ENCODE measurements around the gene LRIT3.

LRIT3 gene, protein sequence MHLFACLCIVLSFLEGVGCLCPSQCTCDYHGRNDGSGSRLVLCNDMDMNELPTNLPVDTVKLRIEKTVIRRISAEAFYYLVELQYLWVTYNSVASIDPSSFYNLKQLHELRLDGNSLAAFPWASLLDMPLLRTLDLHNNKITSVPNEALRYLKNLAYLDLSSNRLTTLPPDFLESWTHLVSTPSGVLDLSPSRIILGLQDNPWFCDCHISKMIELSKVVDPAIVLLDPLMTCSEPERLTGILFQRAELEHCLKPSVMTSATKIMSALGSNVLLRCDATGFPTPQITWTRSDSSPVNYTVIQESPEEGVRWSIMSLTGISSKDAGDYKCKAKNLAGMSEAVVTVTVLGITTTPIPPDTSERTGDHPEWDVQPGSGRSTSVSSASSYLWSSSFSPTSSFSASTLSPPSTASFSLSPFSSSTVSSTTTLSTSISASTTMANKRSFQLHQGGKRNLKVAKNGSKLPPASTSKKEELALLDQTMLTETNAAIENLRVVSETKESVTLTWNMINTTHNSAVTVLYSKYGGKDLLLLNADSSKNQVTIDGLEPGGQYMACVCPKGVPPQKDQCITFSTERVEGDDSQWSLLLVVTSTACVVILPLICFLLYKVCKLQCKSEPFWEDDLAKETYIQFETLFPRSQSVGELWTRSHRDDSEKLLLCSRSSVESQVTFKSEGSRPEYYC

GRCh38 chr4:109847896-109848442 lies at the start of gene LRIT3:
LRIT3 (plus strand) TSS chr4:109848107; CDS start chr4:109848202, 95 bp downstream.
- DNase-seq, result no peak

DNA sequence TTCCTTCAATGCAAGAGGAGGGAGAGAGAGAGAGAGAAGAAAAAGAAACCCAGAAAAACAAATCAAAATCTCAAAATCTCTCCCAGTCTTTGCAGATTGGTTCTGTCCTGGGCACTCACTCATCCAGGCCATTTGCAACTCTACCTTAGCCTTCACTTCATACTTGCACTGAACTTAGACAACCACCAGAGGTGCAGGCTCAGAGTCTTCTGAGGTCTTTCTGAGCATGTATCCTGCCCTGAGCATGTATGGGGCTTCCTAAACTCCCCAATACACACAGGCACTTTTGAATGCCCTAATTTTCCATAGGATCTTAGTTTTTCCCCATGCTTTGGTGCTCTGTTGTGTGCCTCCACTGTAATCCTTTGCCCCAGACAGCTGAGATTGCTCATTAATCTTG lies 49.0 kb upstream of the LRIT3 start:
- no peak for DNase-seq

DNA sequence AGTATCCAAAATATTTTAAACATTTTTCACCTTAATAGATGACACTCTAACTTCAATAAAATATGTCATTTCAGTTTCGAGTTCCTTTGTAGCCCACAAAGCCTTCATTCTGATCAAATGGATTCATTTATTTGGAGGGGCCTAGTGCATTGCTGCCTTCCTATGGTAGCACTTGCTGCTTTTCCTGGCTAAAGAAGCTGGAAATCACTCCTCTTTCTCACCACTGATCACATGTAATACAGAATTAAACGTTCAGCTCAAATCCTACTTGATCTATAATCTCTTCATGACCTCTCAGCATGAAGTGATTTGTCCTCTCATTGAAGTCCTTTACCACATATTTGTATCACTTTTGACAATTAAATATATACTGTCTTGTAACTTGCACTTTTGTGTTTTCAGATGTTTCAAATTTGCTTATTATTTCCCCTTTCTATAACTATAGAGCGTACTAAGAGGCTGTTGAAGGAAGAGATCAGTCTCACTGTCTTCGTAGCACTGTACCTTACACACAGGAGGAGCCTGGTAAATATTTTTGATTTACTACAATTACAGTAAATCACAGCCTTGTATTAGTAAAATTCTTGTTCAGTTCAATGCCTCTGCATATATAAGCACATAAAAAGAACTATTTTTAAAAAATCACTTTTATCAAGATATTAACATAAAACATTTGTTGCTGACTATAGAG lies 46.7 kb upstream of the LRIT3 start:
- no peak for DNase-seq

- DNase-seq, result no peak
Observed at GRCh38 chr4:109801895-109802319, 46.0 kb upstream of the LRIT3 start, which contains the start of gene CFI. CFI (minus strand) TSS chr4:109801999; CDS start chr4:109801971, 28 bp downstream.

DNA sequence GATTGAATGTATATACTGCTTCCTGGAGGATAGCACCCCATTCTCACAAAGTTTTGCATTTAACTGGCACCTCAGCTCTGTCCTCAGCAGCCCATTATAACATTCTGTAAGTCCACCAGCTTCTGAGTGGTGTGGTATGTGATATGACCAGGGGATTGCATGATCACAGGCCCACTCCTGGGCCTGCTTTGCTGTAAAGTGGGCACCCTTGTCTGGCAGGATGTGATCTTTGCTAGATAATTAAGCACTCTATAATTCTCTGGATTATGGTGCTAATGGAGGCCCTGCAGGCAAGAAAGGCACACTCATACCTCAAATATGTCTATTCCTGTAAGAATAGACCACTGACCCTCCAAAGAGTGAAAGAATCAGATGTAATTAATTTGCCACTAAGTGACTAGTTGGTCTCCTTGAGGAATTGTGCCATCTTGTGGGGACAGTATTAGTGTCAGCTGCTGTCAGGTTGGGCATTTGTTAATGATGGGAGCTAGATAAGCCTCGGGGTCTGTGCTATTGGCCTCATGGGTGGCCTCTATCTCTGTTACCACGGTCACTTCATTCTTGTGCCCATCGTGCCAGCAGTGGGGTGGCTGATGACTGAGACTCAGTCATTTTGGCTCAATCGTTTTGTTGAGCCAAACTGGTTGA lies 43.9 kb upstream of the LRIT3 start:
- DNase-seq, result peak; percentile 5

- no peak for DNase-seq
Observed at GRCh38 chr4:109809655-109810054, 38.3 kb upstream of the LRIT3 start.

DNA sequence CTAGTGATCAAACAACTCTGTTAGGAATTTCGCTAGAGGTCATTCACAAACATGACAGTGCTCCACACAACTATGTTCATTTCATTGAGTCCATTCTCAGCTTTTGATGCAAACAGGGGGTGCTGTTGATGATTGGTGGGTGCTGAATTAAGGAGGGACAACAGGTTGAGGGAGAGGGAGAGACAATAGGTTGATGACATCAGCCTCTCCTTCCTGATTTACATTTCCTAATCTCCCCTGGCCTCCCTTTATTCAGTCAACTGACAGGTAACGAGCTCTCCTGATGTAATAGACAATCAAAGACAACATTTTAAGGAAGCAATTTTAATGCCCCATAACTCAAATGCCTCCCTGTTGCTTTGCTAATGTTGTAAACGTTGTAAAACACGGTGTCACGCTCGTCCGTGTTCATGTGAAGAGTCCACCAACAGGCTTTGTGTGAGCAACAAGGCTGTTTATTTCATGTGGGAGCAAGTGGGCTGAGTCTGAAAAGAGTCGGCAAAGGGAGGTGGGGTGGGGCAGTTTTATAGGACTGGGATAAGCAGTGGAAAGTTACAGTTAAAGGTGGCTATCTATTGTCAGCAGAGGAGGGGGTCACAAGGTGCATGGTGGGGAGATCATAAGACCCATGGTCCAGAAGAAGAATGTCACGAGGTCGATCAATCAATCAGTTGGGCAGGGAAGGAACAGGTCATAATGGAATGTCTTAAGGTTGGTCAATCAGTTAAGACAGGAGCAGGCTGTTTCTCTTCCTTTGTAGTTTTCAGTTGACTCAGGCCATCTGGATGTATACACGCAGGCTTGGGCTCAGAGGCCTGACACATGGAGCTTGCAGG lies 37.1 kb upstream of the LRIT3 start:
- no peak for DNase-seq

GRCh38 chr4:109811707-109812106 lies 36.2 kb upstream of the LRIT3 start:
- no peak for DNase-seq

DNA sequence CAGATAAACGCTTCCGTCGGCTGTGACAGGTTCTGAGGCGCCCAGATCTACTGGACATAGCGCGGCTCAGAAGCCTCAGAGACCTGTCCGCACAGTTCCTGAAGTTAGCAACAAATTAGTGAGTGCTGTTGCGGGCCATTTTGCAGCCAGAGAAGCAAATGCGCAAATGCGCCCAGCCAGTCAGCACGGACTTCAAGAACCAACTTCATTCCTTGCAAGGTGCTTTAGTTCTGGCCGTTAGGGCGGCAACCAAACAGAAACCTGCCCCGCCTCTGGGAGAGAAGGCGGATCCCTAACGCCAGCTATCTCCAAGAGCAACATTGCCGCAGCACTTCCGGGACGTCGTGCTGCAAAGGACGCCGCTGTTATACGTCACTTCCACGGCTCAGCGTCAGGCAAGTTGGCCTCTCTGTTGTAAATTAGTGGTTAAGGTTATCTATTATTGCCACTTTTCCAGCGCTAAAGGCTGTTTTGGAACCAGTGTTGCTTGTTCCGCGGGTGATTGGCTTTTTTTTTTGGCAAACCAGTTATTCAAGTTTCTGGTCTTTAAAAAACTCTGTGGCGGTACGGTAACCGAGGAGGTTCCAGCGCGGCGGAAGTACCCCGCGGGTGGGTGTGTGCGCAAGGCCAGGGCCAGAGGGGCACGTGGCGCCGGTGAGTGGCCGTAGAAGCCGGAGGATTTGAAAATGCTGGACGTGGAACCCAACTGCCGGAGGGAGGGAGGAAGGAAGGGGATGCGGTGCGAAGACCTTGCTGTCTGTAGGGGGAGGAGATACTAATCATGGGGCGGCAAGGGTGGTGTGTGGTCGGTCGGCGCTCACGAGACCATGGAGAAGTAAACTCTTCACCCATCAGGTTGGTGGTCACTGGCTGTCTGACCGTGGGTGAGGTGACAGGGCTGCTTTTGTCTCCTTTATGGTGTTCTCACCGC lies 32.5 kb upstream of the LRIT3 start, which contains the start of gene GAR1:
Gene GAR1, plus strand, starts transcription at position 612 of the 931 bp plus-strand sequence. CDS start 403 bp downstream, outside the sequence.
- peak; percentile 90 for DNase-seq

DNA sequence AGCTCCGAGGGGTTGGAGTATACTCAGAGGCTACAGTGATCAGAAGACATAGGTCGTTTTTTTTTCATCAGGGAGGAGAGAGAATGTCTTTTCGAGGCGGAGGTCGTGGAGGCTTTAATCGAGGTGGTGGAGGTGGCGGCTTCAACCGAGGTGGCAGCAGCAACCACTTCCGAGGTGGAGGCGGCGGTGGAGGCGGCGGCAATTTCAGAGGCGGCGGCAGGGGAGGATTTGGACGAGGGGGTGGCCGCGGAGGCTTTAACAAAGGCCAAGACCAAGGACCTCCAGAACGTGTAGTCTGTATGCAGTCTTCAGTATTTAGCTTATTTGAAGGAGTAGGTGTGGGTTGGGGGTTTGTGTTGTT lies 31.8 kb upstream of the LRIT3 start:
- DNase-seq, result no peak

DNA sequence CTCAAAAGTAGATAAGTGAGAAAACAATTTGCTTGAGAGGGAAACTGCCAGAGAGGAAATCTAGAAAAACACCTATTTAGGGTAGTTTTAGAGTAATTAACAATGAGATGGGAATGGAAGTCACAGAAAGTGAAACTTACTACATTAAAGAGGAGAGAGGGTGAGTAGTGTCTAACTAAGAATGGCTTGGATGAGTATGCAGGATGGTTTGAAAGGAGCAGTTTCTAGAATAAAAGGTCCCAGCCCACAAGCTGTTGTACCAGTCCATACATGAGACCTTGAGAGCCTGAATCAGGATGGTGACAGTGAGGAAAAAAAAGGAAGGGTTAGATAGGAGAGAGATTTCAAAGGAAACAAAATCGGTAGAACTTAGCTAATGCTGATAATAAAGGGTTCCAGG lies 31.0 kb upstream of the LRIT3 start:
- no peak for DNase-seq

DNA sequence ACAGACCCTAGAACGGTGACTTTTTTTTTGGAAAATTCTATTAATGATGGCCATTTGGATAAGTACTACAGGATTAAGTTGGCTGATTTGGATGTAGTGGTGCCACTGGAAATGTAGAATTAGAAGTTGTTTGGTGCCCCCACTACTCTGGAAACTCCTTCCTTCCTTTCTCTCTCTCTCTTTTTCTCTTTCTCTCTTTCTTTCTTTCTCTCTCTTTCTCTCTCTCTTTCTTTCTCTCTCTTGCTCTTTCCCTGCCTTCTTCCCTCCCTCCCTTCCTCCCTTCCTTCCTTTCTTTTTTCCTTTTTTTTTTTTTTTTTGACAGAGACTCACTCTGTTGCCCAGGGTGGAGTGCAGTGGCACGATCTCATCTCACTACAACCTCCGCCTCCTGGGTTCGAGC lies 29.6 kb upstream of the LRIT3 start:
- DNase-seq, result no peak

GRCh38 chr4:109820563-109820962 lies 27.3 kb upstream of the LRIT3 start:
- no peak for DNase-seq

- DNase-seq, result no peak
Observed at GRCh38 chr4:109821185-109821584, 26.7 kb upstream of the LRIT3 start.

DNA sequence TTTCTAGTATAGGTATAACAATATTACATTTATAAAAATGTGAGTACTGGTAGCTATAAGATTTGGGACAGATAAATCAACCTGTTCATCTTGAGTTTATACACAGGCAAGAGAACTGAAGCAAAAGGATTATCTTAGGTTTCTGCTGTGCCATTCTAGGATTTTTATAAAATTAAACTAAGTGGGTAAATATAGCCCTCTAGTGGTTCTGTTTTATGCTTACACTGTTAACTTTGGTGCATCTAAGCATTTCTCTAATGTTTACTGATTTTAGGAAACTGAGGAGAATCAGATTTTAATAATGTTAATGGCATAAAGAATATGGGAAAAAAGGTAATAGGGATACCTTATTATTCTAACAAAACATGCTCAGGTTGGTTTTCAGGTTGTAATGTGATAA lies 21.2 kb upstream of the LRIT3 start:
- DNase-seq, result no peak

DNA sequence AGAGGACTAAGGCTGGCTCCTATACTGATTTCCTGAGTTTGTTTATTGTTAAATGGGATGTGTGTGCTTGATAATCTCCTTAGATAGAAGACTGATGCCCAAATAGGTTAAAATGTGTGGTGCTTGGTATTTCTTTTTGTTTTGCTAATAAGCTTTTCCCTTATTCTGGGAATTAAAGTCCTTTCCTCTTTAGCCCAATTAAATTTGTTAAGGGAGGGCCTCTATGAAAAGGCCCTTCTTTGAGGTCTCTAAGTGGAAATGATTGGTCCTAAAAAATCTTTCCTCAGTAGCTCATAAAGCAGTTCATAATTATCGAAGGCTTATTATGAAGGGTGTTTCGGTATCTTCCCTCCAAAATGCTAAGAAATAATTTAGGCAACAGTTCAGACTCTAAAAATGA lies 20.2 kb upstream of the LRIT3 start, which contains the start of gene RRH:
Gene RRH, plus strand, starts transcription at position 301 of the 400 bp plus-strand sequence. Its CDS starts 56 bp downstream, at position 357.
- no peak for DNase-seq

DNA sequence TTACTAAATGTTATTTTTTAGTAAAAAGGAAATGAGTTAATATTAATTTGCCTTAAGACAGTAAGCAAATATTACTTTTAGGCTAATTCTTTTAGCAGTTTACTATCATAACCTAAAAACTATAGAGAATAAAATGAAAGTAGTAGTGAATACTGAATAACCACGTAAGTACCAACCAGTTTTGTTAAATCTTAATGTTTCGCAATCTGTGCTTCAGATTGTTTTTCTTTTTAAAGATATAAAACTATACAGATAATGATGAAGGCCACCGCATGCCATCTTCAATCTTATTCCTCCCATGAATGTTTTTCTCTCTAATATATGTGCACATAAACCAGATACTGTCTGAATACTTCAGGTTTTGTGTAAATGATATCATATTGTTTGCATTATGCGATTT lies 14.2 kb upstream of the LRIT3 start:
- DNase-seq, result no peak

DNA sequence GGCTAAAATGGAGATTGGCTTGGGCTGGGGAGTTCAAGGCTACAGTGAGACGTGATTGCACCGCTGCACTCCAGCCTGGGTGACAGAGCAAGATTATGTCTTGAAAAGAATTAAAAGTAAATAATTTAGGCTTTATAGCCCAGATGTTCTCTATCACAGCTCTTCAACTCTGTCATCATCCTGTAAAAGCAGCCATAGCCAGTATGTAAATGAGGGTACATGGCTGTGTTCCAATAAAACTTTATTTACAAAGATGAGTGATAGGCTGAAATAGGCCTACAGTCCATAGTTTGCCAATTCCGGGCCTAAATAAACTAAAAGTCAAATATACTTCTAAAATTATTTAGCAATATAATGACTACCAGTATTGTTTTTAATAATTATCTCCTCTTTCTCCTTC lies 10.9 kb upstream of the LRIT3 start:
- no peak for DNase-seq

DNA sequence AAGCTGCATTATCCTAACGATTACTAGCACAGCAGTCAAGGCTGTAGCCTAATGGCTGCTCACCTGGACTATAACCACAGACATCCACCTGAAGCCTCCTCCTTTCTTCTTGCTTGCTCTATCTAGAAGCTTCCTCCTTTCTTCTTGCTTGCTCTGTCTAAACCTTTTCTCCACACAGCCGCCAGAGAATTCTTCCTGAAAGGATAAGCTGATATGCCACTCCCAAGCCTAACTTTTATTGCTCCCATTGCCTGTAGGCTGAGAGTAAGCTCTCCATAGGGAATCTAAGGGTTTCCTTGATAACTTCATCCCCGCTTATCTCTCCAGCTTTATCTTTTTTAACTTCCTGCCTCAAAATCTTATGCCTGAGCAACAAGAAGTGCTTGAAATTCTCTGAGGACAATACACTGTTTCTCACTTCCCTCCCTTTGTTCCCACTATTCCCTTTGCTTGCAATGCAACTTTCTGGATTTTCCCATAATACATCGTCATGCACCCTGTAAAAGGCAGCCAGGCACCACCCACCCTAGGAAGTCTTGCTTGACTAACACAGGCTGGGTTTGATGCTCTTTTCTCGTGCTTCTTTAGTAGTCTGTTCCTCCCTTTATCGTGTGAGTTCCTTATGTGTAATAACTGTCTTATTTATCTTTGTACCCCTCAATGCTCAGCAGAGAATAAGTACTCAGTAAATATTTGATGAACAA lies 1.4 kb upstream of the LRIT3 start:
- no peak for DNase-seq

DNA sequence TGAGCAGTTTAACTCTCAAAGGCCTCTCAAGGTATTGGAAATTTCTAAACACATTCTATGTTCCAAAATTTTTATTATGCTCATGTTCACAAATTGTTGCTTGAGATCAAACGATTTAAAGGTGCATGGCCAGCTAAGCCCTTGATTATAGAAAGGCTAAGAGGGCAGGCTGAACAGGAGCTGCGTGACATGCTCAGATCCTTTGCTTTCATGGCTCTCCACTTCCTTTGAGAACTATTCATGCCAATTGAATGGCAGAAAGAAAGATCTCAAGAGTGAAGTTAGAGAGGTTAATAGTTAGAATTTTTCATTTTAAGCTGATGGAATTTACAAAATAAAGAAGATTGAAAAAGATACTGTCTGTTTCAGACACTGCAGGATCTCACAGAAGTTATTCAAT lies 594 bp downstream of the LRIT3 start:
- DNase-seq, result no peak
